CMK (cell line): ENCODE measurements around the gene KLK6.
"Not testable (repeated sequence)": the region's sequence is repeated elsewhere in the genome, so short reads cannot be mapped to it uniquely, and the experiment has no call there.

ENCODE experiments used
- DNase-seq: peaks from one replicate; pipeline ENCODE4 v3.0.0-alpha.2; 2010; ENCODE audit warnings: low read depth

KLK6 gene

GRCh38 chr19:50992666-50993035 lies 23.3 kb upstream of the KLK6 start:
- DNase-seq: no peak

- DNase-seq: not testable (repeated sequence)
These were observed 15.0 kb upstream of the KLK6 start for GRCh38 chr19:50984416-50984815.

DNA sequence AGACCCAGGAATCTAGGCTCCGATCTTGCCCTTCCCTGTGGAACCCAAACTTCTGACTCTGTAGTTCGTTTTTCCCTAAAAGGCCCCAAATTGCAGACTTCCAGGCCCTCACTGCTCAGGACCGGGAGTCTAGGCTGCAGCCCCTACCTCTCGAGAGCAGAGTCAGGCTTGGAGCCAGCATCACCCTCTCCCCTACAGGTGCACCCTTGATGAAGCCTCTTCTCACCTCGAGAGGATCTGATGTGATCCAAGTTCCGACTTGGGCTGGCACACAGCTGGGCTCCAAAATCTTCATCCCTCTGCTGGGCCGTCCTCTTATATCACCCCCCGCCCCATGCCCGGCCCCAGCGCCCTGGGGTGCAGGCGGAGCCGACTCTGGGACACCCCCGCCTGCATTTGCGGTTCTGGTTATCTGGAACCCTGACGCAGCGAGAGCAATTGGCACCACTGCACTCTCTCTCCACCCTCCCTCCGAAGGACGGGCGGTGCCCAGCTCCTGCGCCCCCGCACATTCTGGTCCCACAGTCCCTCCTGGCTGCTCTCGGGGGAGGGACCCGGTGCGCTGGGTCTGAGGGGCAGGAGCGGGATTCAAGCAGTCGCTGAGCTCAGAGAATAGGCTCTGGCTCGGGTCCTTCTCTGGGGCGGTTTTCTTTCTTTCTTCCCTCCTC lies 14.4 kb upstream of the KLK6 start, which contains the start of gene KLK7:
TSS of gene KLK7 (minus strand) at position 293 of the 668 bp plus-strand sequence. CDS start 1,518 bp downstream, outside the sequence.
- no peak for DNase-seq

DNA sequence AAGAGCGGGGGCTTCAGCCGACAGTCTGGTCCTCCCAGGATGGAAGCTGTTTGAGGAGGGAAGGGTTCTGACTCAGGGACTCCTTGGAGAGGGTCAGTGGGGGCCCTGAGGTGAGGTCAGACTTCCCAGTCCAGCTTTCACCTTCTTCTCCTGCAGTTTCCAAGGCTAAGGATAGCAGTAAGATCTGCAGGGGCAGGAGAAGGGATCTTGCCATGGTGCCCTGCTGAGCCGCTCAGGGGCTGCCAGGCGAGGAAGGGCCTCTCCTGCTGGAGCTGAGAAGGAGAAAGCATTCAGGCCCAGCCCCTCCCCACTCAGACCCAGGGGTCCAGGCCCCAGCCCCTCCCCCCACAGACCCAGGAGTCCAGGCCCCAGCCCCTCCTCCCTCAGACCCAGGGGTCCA lies 12.8 kb upstream of the KLK6 start:
- no peak for DNase-seq

DNA sequence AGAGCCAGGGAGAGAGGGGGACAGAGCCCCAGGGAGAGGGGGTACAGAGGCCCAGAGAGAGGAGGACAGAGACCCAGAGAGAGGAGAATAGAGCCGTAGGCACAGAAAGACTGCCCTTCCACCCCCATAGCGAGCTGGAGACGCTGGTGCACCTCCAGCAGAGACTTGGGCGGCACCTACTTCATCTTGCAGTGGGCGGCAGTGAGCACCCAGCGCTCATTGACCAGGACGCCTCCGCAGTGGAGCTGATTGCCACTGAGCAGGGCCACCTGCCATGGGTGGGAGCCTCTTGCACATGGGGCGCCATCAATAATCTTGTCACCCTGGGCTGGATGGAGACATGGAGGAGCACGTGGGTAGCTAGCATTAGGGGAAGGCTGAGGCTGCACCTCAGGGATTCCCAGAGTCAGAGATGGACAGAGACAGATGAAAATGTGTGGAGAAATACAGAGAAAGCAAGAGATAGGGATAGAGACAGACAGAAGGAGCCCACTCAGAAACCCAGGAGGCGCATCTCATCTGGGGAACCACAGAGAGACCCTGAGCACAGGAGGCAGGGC lies 12.3 kb upstream of the KLK6 start:
- no peak for DNase-seq

GRCh38 chr19:50980208-50980607 lies 10.8 kb upstream of the KLK6 start:
- no peak for DNase-seq

DNA sequence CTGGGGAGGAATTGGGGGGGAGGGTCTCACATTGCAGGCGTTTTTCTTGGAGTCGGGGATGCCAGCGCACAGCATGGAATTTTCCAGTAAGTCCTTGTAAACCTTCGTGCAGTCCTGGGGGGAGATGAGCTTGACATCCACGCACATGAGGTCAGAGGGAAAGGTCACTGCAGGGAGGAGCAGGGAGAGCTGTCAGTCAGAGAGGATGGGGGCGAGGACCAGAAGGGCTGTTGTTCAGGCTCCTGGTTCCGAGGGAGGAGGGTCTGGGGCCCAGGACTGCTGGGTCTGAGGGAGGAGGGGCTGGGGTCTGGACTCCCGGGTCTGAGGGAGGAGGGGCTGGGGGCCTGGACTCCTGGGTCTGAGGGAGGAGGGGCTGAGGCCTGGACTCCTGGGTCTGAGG lies 10.4 kb upstream of the KLK6 start:
- no peak for DNase-seq

- no peak for DNase-seq
These were observed 9.5 kb upstream of the KLK6 start for GRCh38 chr19:50978772-50979390.

GRCh38 chr19:50977626-50978025 lies 8.2 kb upstream of the KLK6 start:
- no peak for DNase-seq

GRCh38 chr19:50975766-50976165 lies 6.4 kb upstream of the KLK6 start:
- no peak for DNase-seq

DNA sequence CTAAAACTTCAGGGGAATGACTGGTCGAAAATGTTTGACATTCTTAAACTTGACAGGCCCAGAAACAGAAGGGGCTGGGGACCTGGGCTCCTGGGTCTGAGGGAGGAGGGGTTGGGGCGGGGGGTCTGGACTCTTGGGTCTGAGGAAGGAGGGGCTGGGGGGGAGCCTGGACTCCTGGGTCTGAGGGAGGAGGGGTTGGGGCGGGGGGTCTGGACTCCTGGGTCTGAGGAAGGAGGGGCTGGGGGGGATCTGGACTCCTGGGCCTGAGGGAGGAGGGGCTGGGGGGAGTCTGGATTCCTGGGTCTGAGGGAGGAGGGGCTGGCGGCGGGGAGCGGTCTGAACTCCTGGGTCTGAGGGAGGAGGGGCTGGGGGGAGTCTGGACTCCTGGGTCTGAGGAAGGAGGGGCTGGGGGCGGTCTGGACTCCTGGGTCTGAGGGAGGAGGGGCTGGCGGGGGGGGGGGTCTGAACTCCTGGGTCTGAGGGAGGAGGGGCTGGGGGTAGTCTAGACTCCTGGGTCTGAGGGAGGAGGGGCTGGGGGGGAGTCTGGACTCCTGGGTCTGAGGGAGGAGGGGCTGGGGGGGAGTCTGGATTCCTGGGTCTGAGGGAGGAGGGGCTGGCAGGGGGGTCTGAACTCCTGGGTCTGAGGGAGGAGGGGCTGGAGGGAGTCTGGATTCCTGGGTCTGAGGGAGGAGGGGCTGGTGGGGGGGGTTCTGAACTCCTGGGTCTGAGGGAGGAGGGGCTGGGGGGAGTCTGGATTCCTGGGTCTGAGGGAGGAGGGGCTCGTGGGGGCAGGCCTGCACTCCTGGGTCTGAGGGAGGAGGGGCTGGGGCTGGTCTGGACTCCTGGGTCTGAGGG lies 5.5 kb upstream of the KLK6 start:
- DNase-seq: no peak

DNA sequence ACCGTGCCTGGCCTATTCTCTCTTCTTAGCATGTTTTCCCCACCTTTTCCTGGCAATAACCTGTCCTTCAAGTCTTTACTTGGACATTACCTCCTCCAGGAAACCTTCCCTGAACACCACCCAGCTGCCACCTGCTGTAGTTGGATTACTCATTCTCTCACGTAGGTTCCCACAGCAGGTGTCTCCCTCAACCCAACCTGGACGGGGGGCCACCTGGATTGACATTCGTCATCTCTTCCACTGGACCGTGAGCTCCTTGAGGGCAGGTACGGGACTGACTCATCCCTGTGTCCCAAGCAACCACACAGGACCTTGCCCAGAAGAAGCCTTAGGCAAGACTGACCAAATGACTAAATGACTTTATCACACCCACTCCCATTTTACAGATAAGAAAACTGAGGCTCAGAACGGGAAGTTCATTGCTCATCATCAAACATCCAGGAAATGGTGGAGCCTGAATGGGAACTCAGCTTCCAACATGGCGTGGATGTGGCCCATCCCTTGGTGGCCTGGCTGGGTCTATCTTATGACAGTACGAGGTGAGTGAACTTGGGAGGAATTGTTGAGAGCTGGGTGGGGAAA lies 3.5 kb upstream of the KLK6 start:
- DNase-seq: no peak

GRCh38 chr19:50969810-50970209 lies 419 bp upstream of the KLK6 start:
- DNase-seq: not testable (repeated sequence)

- no peak for DNase-seq
These were observed 527 bp downstream of the KLK6 start for GRCh38 chr19:50968716-50969412.

GRCh38 chr19:50967929-50968715 lies 1.3 kb downstream of the KLK6 start:
- DNase-seq: no peak

GRCh38 chr19:50964266-50964665 lies 5.1 kb downstream of the KLK6 start:
- DNase-seq: no peak

DNA sequence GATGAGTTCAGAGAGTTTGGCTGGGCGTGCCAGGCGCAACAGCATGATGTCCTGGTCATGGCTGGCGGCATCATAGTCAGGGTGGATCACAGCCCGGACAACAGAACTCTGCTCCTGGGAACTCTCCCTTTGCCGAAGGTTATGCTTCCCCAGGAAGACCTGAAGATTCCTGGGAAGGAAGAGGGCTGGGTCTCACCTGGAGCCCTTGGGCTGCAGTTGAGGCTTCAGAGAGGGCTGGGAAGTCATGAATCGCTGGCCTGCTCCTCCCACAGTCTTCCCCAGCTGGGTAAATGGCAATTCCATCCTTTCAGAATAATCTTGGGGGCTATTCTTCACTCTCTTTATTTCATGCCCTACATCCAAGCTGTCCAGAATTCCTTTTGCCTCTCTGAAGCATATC lies 6.0 kb downstream of the KLK6 start:
- no peak for DNase-seq

DNA sequence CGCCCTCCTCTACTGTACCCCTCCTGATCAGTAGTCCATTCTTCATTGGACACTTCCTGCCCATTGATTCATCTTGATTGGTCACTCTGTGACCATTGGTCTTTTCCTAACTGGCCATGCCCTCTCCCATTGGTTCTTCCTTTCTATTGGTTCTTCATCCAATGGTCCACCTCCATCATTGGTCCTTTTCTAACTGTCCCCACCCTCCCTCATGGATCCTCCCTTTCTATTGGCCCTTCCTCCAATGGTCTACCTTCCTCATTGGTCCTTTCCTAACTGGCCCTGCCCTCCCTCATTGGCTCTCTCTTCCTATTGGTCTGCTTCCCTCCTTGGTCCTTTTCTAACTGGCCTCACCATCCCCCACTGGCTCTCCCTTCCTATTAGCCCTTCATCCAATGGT lies 7.1 kb downstream of the KLK6 start:
- no peak for DNase-seq

GRCh38 chr19:50959731-50960500 lies 9.5 kb downstream of the KLK6 start:
- DNase-seq: no peak

GRCh38 chr19:50957587-50957986 lies 11.8 kb downstream of the KLK6 start:
- no peak for DNase-seq
